GM08714 (cell line): ENCODE results near the gene MATN1.
"Not testable (repeated sequence)": the region's sequence is repeated elsewhere in the genome, so short reads cannot be mapped to it uniquely, and the experiment has no call there.

Experiments
- H3K4me3 ChIP-seq: fragments of 200-500 bp; sonication (Bioruptor generic); 2 replicates; pipeline ENCODE4 v1.5.1; 2014; ENCODE audit warnings: mild to moderate bottlenecking, low read length, inconsistent platforms
- ZNF274 ChIP-seq: IDR thresholded peaks from 2 replicates; pipeline ENCODE4 v1.6.1; 2012; ENCODE audit warnings: mild to moderate bottlenecking, low read depth, low read length

MATN1 gene, protein sequence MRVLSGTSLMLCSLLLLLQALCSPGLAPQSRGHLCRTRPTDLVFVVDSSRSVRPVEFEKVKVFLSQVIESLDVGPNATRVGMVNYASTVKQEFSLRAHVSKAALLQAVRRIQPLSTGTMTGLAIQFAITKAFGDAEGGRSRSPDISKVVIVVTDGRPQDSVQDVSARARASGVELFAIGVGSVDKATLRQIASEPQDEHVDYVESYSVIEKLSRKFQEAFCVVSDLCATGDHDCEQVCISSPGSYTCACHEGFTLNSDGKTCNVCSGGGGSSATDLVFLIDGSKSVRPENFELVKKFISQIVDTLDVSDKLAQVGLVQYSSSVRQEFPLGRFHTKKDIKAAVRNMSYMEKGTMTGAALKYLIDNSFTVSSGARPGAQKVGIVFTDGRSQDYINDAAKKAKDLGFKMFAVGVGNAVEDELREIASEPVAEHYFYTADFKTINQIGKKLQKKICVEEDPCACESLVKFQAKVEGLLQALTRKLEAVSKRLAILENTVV

DNA sequence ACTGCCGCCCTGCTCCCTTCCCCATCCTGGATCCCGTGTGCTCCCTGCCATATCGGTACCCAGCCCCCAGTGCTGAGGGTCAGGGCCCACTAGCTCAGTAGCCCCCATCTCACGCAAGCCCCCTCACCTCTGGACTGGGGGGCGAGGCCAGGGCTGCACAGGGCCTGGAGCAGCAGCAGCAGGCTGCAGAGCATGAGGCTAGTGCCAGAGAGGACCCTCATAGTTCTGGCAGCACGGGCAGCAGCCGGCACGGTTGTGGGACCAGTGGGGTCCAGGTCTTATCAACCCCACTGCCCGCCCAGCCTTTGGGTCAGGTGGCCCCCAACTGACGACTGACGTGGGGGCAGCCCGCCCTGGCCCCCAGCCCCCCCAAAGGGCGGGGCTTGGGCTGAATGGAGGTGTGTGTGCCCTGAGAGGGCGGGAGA lies at the start of gene MATN1:
Gene MATN1, minus strand, starts transcription at position 255 of the 425 bp plus-strand sequence. Its CDS starts 34 bp downstream, at position 221.
- no peak within 1 kb of the TSS for H3K4me3 ChIP-seq
- TF ChIP-seq ZNF274 = no peak

DNA sequence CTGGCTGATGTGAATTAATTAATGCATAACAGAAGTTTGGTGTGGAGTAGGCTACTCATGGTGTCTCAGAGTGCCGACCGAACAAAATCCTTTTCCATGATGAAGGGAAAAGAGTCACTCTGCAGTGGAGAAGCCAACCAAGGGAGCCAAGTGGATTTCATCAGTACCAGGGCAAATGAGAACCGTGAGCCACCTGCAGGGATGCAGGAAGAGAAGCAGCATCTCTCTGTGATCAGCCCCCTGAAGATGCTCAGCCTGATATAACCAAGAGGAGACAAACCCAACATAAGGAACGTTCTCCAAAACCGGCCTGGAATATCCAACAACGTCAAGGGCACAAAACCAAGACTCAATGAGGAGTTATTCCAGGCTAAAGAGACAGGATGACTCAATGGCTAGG lies 47.6 kb upstream of the MATN1 start:
- no peak overlapping the region for H3K4me3 ChIP-seq
- TF ChIP-seq ZNF274 = no peak

DNA sequence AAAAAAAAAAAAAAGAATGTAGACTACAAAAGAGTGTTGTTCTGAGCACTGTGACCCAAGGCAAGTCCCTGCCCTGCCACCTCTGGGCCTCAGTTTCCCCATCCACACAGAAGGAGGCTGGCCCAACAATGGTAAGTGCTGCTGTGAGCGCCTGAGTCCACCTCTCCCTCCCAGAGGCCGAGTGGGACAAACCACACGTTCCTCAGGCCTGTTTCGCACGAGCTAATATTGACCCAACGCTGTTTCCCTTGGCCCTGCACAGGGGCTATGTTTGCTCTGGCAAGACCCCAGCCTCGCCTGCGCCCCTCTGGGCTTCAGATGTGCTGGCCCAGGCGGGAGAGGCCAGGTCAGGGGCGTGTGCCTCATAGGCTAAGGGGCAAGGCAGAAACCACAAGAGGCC lies 46.8 kb upstream of the MATN1 start:
- TF ChIP-seq ZNF274 = no peak
- H3K4me3 ChIP-seq = no peak overlapping the region

- H3K4me3 ChIP-seq = no peak overlapping the region
- TF ChIP-seq ZNF274 = no peak
Measured at GRCh38 chr1:30768830-30769718, 45.7 kb upstream of the MATN1 start.

GRCh38 chr1:30768159-30768829 lies 44.9 kb upstream of the MATN1 start:
- no peak overlapping the region for H3K4me3 ChIP-seq
- no peak for TF ChIP-seq ZNF274

GRCh38 chr1:30766948-30767347 lies 43.6 kb upstream of the MATN1 start:
- not testable (repeated sequence) for H3K4me3 ChIP-seq

GRCh38 chr1:30765556-30766434 lies 42.4 kb upstream of the MATN1 start:
- H3K4me3 ChIP-seq = no peak overlapping the region
- TF ChIP-seq ZNF274 = no peak

DNA sequence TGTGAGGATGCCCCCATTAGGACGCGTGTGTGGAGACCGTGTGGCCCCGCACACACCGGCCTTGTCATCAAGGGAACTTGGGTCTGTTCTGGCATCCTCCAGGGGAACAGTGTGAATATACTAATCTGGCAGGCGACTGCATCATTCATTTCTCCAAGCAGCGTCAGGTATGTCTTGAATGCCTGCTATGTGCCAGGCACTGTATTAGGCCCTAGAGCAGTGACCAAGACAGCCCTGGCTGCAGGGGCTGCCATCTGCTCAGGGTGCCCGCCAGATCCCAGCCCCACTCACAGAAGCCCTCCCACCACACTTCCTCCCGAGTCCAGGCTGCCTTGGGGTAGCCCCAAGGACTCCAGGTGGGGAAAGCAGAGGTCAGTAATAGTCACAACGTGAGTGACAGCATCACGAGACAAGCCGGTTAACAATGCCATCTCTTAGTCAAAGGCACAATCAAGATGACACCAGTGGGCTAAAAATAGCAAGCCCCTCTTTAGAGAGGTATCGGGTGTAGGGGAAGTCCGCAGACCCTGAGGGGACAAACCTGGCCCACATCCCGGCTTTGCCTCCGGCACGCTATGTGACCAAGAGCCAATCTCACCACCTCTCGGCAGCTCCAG lies 41.7 kb upstream of the MATN1 start:
- H3K4me3 ChIP-seq = no peak overlapping the region
- TF ChIP-seq ZNF274 = no peak

DNA sequence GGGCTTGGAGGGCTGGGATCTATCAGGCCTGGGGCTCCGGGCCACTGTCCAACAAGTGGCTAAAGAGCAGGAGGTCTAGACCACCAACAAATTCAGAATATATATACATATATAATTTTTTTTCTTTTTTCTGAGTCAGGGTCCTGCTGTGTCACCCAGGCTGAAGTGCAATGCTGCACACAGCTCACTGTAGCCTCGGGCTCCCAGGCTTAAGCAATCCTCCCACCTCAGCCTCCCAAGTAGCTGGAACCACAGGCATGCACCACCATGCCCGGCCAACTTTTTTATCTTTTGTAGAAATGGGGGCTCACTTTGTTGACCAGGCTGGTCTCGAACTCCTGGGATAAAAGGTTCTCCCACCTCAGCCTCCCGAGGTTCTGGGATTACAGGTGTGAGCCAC lies 41.0 kb upstream of the MATN1 start:
- H3K4me3 ChIP-seq = no peak overlapping the region
- TF ChIP-seq ZNF274 = no peak

- H3K4me3 ChIP-seq = no peak overlapping the region
- no peak for TF ChIP-seq ZNF274
Measured at GRCh38 chr1:30763651-30764248, 40.4 kb upstream of the MATN1 start.

DNA sequence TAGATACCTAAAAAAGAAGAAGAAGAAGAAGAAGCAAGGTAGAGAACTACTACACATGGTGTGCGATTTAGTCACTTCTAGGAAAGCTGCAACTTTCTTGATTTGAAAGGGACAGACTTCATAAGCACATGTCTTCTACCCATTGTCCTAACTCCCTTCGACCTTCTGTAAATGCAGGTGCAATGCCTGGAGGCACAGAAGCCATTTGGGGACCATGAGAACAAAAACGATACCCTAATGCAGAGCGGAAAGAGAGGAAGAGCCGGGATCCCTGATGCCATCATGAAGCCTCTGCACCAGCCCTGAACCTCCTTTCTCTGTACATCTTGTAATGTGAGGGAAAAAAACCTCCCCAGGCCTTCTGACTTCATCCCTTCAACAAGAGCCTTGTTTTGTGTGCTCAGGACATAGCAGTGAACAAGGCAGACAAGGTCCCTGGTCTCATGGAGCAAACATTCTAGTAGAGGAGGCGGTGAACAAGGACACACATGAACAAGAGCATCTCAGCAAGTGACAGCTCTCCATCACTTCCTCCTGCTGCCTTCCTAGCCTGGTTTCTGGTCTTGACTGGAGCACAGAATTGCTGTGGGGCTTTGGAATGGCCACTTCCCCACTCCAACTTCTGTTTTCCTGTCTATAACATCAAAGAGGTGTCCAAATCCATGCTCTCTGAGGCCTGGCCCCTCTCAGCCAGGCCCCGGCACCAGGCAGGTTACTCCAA lies 39.7 kb upstream of the MATN1 start:
- no peak for TF ChIP-seq ZNF274
- no peak overlapping the region for H3K4me3 ChIP-seq
